H1 (cell line): ENCODE measurements around the gene PLEKHG4. TPM values are rescaled to one million over a fixed set of nuclear protein-coding genes. Genes with fewer than 3 reads are reported as not detected.

Experiments
- ATF3 ChIP-seq: IDR thresholded peaks from 2 replicates; pipeline ENCODE4 v1.6.1; 2011; ENCODE audit warnings: low read depth, mild to moderate bottlenecking, low read length; ENCODE audit not compliant: insufficient read depth
- CHD2 ChIP-seq: IDR thresholded peaks from 2 replicates; pipeline ENCODE4 v1.6.1; 2012; ENCODE audit warnings: low read length, improper control_type of control experiment
- JUN ChIP-seq: IDR thresholded peaks from 2 replicates; pipeline ENCODE4 v1.6.1; 2011; ENCODE audit warnings: low read depth, mild to moderate bottlenecking, improper control_type of control experiment, low read length
- KDM4A ChIP-seq: IDR thresholded peaks from one replicate; pipeline ENCODE4 v1.7.1; 2012; ENCODE audit warnings: low read depth, mild to moderate bottlenecking, moderate library complexity, low read length, inconsistent platforms; ENCODE audit not compliant: severe bottlenecking
- KDM5A ChIP-seq: fragments of 200-600 bp; IDR thresholded peaks from 2 replicates; pipeline ENCODE4 v1.7.1; 2012; ENCODE audit warnings: mild to moderate bottlenecking, low read length, inconsistent platforms, mixed read lengths
- SRF ChIP-seq: IDR thresholded peaks from 2 replicates; pipeline ENCODE4 v1.6.1; 2011; ENCODE audit warnings: mild to moderate bottlenecking, low read depth, low read length, moderate library complexity
- TAF7 ChIP-seq: optimal IDR thresholded peaks from 2 replicates; pipeline ENCODE3; 2011; ENCODE audit warnings: low read depth, mild to moderate bottlenecking, inconsistent platforms, low read length, moderate library complexity, borderline replicate concordance
- TCF12 ChIP-seq: IDR thresholded peaks from 2 replicates; pipeline ENCODE4 v1.6.1; 2011; ENCODE audit warnings: low read depth, mild to moderate bottlenecking, low read length
- polyA plus RNA-seq, 7 experiments: library from polyadenylated mRNA; depleted of rRNA in 3 of 7; stranded (reverse) in 5 of 7; unstranded in 2 of 7; fragments of >200 nt in 5 of 7; fragments of 200-250 nt in 2 of 7; gene quantifications; 1 replicate in 5 of 7; 2 replicates in 1 of 7; 4 replicates in 1 of 7; pipeline versions ENCODE4 v1.2.1 to v1.2.3, GENCODE V29; 2011 to 2013; ENCODE audit warnings: missing spikeins in 2 of 7, mixed read lengths in 2 of 7
- total RNA-seq: library from RNA; stranded (reverse); fragmentation: NEBNext Ultra II Directional; extraction: Animal tissue kit (Norgen Biotek cat#: 25700); gene quantifications from 2 replicates; pipeline ENCODE4 v1.2.1, GENCODE V29; 2021

Gene PLEKHG4
- total and polyA plus RNA-seq, 2 of the 8 experiments (the other 6 are each of a cell fraction or from before 2014, with no cell fraction given): 7.7 to 11.1 TPM

GRCh38 chr16:67255553-67256221 lies 23.6 kb upstream of the PLEKHG4 start (continued):
- no peak for TF ChIP-seq TAF7
- TF ChIP-seq ATF3: no peak
- no peak for TF ChIP-seq CHD2
- TF ChIP-seq JUN: no peak
- no peak for TF ChIP-seq SRF
- TF ChIP-seq KDM5A: no peak
- TF ChIP-seq TCF12: no peak
- no peak for TF ChIP-seq KDM4A
- TF ChIP-seq, all 59 proteins: peak for 0
